Inferior parietal cortex (tissue), 1 donor: ENCODE measurements around the gene PGR.

Experiments used
- DNase-seq: peaks from one replicate; pipeline ENCODE4 v3.0.0-alpha.2; 2016; ENCODE audit errors: extremely low spot score

Gene PGR

GRCh38 chr11:101010899-101011298 is 118.7 kb downstream of the PGR start:
- DNase-seq, result no peak

- DNase-seq, result no peak
Measured at GRCh38 chr11:101009690-101010055, 119.9 kb downstream of the PGR start.

GRCh38 chr11:101008961-101009689 is 120.5 kb downstream of the PGR start:
- DNase-seq, result no peak

GRCh38 chr11:101003468-101003867 is 126.1 kb downstream of the PGR start:
- DNase-seq, result no peak

- DNase-seq, result no peak
Measured at GRCh38 chr11:100999756-101000155, 129.9 kb downstream of the PGR start.

- no peak for DNase-seq
Measured at GRCh38 chr11:100994966-100995365, 134.6 kb downstream of the PGR start.

- DNase-seq, result no peak
Measured at GRCh38 chr11:100991541-100991940, 138.1 kb downstream of the PGR start.

- no peak for DNase-seq
Measured at GRCh38 chr11:100990931-100991330, 138.7 kb downstream of the PGR start.

GRCh38 chr11:100984668-100985067 is 144.9 kb downstream of the PGR start:
- no peak for DNase-seq

- no peak for DNase-seq
Measured at GRCh38 chr11:100981196-100981824, 148.3 kb downstream of the PGR start.

- no peak for DNase-seq
Measured at GRCh38 chr11:100980156-100980555, 149.5 kb downstream of the PGR start.
